ENCODE measurements around the gene SLCO1B3.
A peak's percentile ranks its signal among the peaks of the same experiment; 100 is the strongest.

The SLCO1B3 gene

GRCh38 chr12:20885116-20885515 lies 74.6 kb downstream of the SLCO1B3 start:
- DNase-seq = no peak

GRCh38 chr12:20885552-20885951 lies 75.0 kb downstream of the SLCO1B3 start:
- no peak for DNase-seq

GRCh38 chr12:20917269-20917668 lies 106.8 kb downstream of the SLCO1B3 start:
- no peak for DNase-seq

- DNase-seq = no peak
Measured at GRCh38 chr12:20917819-20918218, 107.3 kb downstream of the SLCO1B3 start.

- no peak for DNase-seq
Measured at GRCh38 chr12:20931894-20932293, 121.4 kb downstream of the SLCO1B3 start.

GRCh38 chr12:20946732-20947131 lies 136.2 kb downstream of the SLCO1B3 start:
- DNase-seq = peak; percentile 47

GRCh38 chr12:20950248-20950647 lies 139.7 kb downstream of the SLCO1B3 start:
- peak; percentile 49 for DNase-seq

- no peak for DNase-seq
Measured at GRCh38 chr12:20963303-20963702, 152.8 kb downstream of the SLCO1B3 start.

GRCh38 chr12:20963762-20964161 lies 153.3 kb downstream of the SLCO1B3 start:
- DNase-seq = no peak
